Nephron (organoid): Measurements from ENCODE around the gene ADCY7.

Experiments
- H3K27ac Mint-ChIP-seq, 3 experiments: 2 replicates each; pipeline ENCODE4 v1.8.0; 2020; ENCODE audit warnings: mixed read lengths in 3 of 3, mild to moderate bottlenecking in 2 of 3, moderate library complexity in 1 of 3
- H3K27me3 Mint-ChIP-seq: 2 replicates; pipeline ENCODE4 v1.8.0; 2021; ENCODE audit warnings: low read depth, mild to moderate bottlenecking, moderate library complexity, mixed read lengths
- H3K36me3 Mint-ChIP-seq: 2 replicates; pipeline ENCODE4 v1.8.0; 2020; ENCODE audit warnings: low read depth, mixed read lengths
- H3K4me1 Mint-ChIP-seq: 2 replicates; pipeline ENCODE4 v1.8.0; 2020; ENCODE audit warnings: mixed read lengths
- H3K4me3 Mint-ChIP-seq, 3 experiments: 2 replicates each; pipeline ENCODE4 v1.8.0; 2020; ENCODE audit warnings: mild to moderate bottlenecking in 3 of 3, mixed read lengths in 3 of 3, moderate library complexity in 2 of 3
- H3K9me3 Mint-ChIP-seq: 2 replicates; pipeline ENCODE4 v1.8.0; 2020; ENCODE audit warnings: mixed read lengths
- TF ChIP-seq, protein P1 (sequence below), 3 experiments: fragments of 200-600 bp; sonication (generic); IDR thresholded peaks; one replicate each; pipeline ENCODE4 v1.5.0; 2021; ENCODE audit warnings: antibody characterized with exemption in 3 of 3; ENCODE audit not compliant: unreplicated experiment in 3 of 3

The ADCY7 gene

DNA sequence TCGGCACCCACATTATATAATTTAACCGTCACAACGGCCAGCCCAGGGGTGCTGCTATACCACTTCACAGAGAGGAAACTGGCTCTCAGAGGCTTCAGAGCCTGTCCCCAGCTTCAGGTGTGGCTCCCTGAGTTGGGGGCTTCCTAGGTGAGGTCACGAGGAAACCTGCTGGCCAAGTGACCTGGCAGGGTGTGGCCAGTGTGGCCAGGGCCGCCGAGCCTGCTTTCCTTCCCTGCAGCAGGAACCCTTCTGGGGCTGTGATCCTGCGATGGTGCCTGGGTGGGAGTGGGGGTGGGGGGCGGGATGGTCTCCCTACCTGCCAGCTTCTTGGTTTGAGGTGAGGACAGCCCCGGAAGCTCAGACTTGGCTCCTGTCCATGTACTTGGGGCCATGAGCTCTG, 39.9 kb downstream of the ADCY7 start:
- peaks cover 9% of the 10 kb centered on the region for H3K27me3 Mint-ChIP-seq
- TF ChIP-seq, protein P1, sequence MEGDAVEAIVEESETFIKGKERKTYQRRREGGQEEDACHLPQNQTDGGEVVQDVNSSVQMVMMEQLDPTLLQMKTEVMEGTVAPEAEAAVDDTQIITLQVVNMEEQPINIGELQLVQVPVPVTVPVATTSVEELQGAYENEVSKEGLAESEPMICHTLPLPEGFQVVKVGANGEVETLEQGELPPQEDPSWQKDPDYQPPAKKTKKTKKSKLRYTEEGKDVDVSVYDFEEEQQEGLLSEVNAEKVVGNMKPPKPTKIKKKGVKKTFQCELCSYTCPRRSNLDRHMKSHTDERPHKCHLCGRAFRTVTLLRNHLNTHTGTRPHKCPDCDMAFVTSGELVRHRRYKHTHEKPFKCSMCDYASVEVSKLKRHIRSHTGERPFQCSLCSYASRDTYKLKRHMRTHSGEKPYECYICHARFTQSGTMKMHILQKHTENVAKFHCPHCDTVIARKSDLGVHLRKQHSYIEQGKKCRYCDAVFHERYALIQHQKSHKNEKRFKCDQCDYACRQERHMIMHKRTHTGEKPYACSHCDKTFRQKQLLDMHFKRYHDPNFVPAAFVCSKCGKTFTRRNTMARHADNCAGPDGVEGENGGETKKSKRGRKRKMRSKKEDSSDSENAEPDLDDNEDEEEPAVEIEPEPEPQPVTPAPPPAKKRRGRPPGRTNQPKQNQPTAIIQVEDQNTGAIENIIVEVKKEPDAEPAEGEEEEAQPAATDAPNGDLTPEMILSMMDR (IDR thresholded peaks at IDR 0.05; ENCODE audit: unreplicated experiment in 3 of 3): no peak
- H3K36me3 Mint-ChIP-seq: no peaks in the 10 kb centered on the region
- H3K27ac Mint-ChIP-seq: no peak overlapping the region
- H3K9me3 Mint-ChIP-seq: no peaks in the 10 kb centered on the region
- no peak overlapping the region for H3K4me3 Mint-ChIP-seq
- H3K4me1 Mint-ChIP-seq: no peaks in the 10 kb centered on the region

DNA sequence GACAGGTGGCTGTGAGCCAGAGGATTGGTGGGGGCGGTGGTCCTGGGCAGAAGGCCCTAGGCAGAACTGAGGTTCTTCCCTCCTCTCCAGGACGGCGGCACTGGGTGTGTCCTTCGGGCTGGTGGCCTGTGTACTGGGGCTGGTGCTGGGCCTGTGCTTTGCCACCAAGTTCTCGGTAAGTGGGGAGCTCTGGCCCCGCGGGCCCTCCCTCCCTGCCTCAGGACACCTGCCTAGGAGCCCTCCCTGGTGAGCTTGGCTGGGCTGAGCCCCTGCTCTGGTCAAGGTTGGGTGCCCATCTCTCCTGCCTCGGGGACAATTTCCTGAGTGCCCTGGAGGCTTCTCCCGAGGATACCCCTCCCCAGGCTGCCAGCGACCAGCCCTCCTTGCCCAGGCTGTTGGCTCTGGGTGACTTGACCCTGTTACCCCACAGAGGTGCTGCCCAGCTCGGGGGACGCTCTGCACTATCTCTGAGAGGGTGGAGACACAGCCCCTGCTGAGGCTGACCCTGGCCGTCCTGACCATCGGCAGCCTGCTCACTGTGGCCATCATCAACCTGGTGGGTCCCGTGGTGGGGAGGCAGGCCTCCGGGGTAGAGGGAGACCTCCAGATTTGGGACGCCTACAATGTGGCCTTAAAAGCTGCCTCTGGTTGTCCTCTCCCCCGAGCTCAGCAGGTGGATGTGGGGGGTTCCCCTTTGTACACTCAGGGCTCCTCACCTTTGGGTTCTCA, 42.0 kb downstream of the ADCY7 start:
- peaks cover 5% of the 10 kb centered on the region for H3K36me3 Mint-ChIP-seq
- H3K9me3 Mint-ChIP-seq: no peaks in the 10 kb centered on the region
- no peak overlapping the region for H3K27ac Mint-ChIP-seq
- no peaks in the 10 kb centered on the region for H3K4me1 Mint-ChIP-seq
- TF ChIP-seq, protein P1 (IDR thresholded peaks at IDR 0.05; ENCODE audit: unreplicated experiment in 3 of 3): no peak
- H3K27me3 Mint-ChIP-seq: peaks cover under 1% of the 10 kb centered on the region
- no peak overlapping the region for H3K4me3 Mint-ChIP-seq

DNA sequence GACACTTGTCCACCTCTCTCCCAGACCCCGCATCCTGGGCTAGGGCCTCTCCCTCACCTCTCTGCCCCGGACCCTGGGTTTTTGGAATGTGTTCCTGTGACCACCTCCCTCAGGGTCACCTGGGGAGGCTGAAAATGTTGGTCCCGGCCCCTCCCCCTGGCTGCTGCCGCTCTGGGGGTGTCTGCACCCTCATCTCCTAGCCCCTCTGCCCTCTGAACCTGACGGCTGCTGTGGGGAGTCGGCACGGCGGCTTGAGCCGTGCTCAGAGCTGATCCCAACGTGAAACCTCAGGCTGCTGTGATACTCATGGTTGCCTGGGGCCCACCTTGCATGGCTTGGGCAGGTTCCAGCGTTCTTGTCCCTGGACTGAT, 42.8 kb downstream of the ADCY7 start:
- no peak overlapping the region for H3K27ac Mint-ChIP-seq
- H3K4me1 Mint-ChIP-seq: no peaks in the 10 kb centered on the region
- H3K27me3 Mint-ChIP-seq: no peaks in the 10 kb centered on the region
- TF ChIP-seq, protein P1 (IDR thresholded peaks at IDR 0.05; ENCODE audit: unreplicated experiment in 3 of 3): no peak
- H3K36me3 Mint-ChIP-seq: peaks cover 9% of the 10 kb centered on the region
- H3K4me3 Mint-ChIP-seq: no peak overlapping the region
- H3K9me3 Mint-ChIP-seq: no peaks in the 10 kb centered on the region

DNA sequence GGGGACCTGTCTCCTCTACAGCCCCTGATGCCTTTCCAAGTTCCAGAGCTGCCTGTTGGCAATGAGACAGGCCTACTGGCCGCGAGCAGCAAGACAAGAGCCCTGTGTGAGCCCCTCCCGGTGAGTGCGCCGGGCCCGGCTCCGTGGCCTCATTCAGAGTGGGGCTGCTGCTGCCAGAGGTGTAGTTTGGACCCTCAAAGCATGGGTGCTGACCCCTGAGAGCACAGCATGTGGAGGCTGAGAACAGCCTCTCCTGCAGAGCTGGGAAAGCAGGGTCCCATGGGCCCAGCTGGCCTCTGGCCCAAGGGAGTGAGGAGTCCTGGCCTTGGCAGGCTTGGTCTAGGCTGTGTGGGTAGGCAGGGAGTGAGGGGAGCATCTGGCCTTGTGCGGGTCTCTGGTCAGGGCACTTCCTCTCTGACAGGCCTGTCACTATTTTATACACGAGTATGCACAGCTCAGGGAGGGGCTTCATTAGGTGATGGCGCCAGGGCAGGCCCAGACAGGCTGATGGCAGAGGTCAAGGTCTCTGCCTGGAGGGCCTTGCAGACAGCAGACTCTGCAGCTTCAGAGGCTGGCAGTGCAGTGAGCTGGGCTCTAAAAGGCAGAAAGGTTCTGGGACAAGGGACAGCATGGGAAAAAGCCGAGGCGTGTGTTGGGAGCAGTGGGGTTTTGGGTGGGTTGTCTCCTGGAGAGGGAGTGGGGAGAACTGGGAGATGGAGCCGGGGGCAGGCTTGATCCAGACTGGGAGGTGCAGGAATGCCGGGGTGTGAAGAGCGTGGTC, 43.4 kb downstream of the ADCY7 start:
- TF ChIP-seq, protein P1 (IDR thresholded peaks at IDR 0.05; ENCODE audit: unreplicated experiment in 3 of 3): no peak
- Mint-ChIP-seq H3K4me1 (no peaks in the 10 kb centered on the region), H3K9me3 (no peaks in the 10 kb centered on the region), H3K36me3 (peaks cover 10% of the 10 kb centered on the region), H3K4me3 (no peak overlapping the region), H3K27me3 (no peaks in the 10 kb centered on the region), H3K27ac (peak overlapping the region in 2 of 3 experiments; percentile 2 to 76)

DNA sequence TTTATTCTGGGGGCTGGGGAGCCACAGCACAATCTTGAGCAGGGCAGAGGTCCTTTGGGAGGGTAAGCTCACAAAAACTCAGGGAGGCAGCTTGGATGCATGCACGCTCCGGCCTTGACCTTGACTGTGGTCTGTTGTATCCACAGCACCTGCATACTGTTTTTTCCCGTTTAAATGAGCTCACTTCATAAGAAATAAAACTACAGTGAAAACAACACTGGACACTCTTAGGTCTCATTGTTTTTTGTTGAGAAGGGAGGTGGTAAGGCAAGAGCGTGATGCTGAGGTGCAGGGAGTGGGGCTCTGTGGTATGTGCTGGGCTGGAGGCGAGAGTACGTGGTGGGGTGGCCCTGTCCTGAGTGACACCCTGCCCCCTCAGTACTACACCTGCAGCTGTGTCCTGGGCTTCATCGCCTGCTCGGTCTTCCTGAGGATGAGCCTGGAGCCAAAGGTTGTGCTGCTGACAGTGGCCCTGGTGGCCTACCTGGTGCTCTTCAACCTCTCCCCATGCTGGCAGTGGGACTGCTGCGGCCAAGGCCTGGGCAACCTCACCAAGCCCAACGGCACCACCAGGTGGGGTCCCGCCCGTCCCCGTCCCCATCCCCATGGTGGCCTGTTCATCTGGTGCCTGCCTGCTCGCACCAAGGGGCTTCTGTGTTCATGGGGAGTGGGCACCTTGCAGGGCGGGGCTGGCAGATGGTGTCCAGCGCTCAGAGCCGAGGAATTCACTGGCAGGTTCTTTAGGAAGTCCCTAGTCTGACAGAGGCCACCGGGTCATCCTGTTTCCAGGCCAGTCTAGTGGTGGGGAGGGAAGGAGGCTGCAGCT, 44.2 kb downstream of the ADCY7 start:
- Mint-ChIP-seq H3K4me3 (no peak overlapping the region), H3K9me3 (no peaks in the 10 kb centered on the region), H3K27ac (peak overlapping the region in 2 of 3 experiments; percentile 2 to 76), H3K4me1 (no peaks in the 10 kb centered on the region), H3K27me3 (no peaks in the 10 kb centered on the region), H3K36me3 (peaks cover 18% of the 10 kb centered on the region)
- TF ChIP-seq, protein P1 (IDR thresholded peaks at IDR 0.05; ENCODE audit: unreplicated experiment in 3 of 3): no peak
